Keratinocyte (primary cell): Measurements from ENCODE around the gene IRF7. TPM values are rescaled to one million over a fixed set of nuclear protein-coding genes. Genes with fewer than 3 reads are reported as not detected.

Source experiments
- DNase-seq: peaks from one replicate; pipeline ENCODE4 v3.0.0-alpha.2; 2011; ENCODE audit warnings: low read depth, missing footprints, low spot score
- FAIRE-seq: peaks from 2 replicates; lab custom pipeline; 2011; peaks lifted over from hg19 to GRCh38; lab: Jason Lieb, UNC
- H2AFZ ChIP-seq: 2 replicates; pipeline ENCODE4 v1.6.0; 2012; ENCODE audit warnings: low read length, control low read depth, inconsistent platforms; ENCODE audit not compliant: control insufficient read depth
- H3K27ac ChIP-seq: 2 replicates; pipeline ENCODE4 v1.5.1; 2011; ENCODE audit warnings: low read length; ENCODE audit not compliant: control insufficient read depth, insufficient read depth
- H3K27me3 ChIP-seq: 3 replicates; pipeline ENCODE4 v1.6.0; 2011; ENCODE audit warnings: low read length; ENCODE audit not compliant: control insufficient read depth, insufficient read depth; ENCODE audit errors: extremely low read depth
- H3K36me3 ChIP-seq, 2 experiments: 2 replicates in 1 of 2; 3 replicates in 1 of 2; pipeline ENCODE4 v1.5.1; 2011; ENCODE audit warnings: low read length in 2 of 2, mild to moderate bottlenecking in 1 of 2; ENCODE audit not compliant: control insufficient read depth in 2 of 2, insufficient read depth in 2 of 2; ENCODE audit errors: extremely low read depth in 1 of 2
- H3K4me1 ChIP-seq: 3 replicates; pipeline ENCODE4 v1.5.1; 2011; ENCODE audit warnings: low read length; ENCODE audit not compliant: control insufficient read depth, insufficient read depth; ENCODE audit errors: extremely low read depth
- H3K4me2 ChIP-seq: 3 replicates; pipeline ENCODE4 v1.6.0; 2011; ENCODE audit warnings: low read depth, low read length; ENCODE audit not compliant: control insufficient read depth, insufficient read depth; ENCODE audit errors: extremely low read depth
- H3K4me3 ChIP-seq, 3 experiments: fragments of 200-600 bp in 1 of 3; sonication (generic) in 1 of 3; 2 replicates in 2 of 3; 3 replicates in 1 of 3; pipeline ENCODE4 v1.5.1; 2011 to 2016; ENCODE audit warnings: low read length in 3 of 3, mild to moderate bottlenecking in 3 of 3, control low read depth in 2 of 3, inconsistent platforms in 1 of 3, low read depth in 1 of 3, mixed read lengths in 1 of 3, mixed run types in 1 of 3, moderate library complexity in 1 of 3; ENCODE audit not compliant: control insufficient read depth in 2 of 3, insufficient read depth in 2 of 3; ENCODE audit errors: extremely low read depth in 1 of 3
- H3K79me2 ChIP-seq: 2 replicates; pipeline ENCODE4 v1.6.0; 2012; ENCODE audit warnings: low read length; ENCODE audit not compliant: control insufficient read depth, insufficient read depth
- H3K9ac ChIP-seq: 3 replicates; pipeline ENCODE4 v1.6.0; 2011; ENCODE audit warnings: low read length; ENCODE audit not compliant: control insufficient read depth, insufficient read depth; ENCODE audit errors: extremely low read depth
- H3K9me1 ChIP-seq: 3 replicates; pipeline ENCODE4 v1.6.0; 2011; ENCODE audit warnings: low read length; ENCODE audit not compliant: control insufficient read depth, insufficient read depth; ENCODE audit errors: extremely low read depth
- H3K9me3 ChIP-seq: 2 replicates; pipeline ENCODE4 v1.5.1; 2012; ENCODE audit warnings: low read depth, low read length; ENCODE audit not compliant: control insufficient read depth
- H4K20me1 ChIP-seq: 3 replicates; pipeline ENCODE4 v1.6.0; 2011; ENCODE audit warnings: low read length; ENCODE audit not compliant: control insufficient read depth, insufficient read depth; ENCODE audit errors: extremely low read depth
- CTCF ChIP-seq, 3 experiments: IDR thresholded peaks in 1 of 3; conservative IDR thresholded peaks in 1 of 3; optimal IDR thresholded peaks in 1 of 3; 2 replicates in 2 of 3; 3 replicates in 1 of 3; pipeline versions ENCODE3 to v1.5.1; 2011; ENCODE audit warnings: low read length in 3 of 3, mild to moderate bottlenecking in 3 of 3, moderate library complexity in 2 of 3, control low read depth in 1 of 3, inconsistent platforms in 1 of 3; ENCODE audit not compliant: insufficient read depth in 2 of 3; ENCODE audit errors: extremely low read depth in 1 of 3
- EZH2 ChIP-seq: IDR thresholded peaks from one replicate; pipeline ENCODE4 v1.6.1; 2012; ENCODE audit warnings: inconsistent platforms, mild to moderate bottlenecking, low read length, moderate library complexity
- dilution Hi-C: fragments of 300-500 bp; cut with MboI; formaldehyde crosslinking; loops from one replicate; pipeline ENCODE4 v1.7.0; 2020; ENCODE audit warnings: low sequenced_read_pairs; ENCODE audit not compliant: extremely low pct_ligation_motif_present
- polyA plus RNA-seq, 5 experiments: library from polyadenylated mRNA; depleted of rRNA in 3 of 5; stranded (reverse) in 3 of 5; stranded (forward) in 1 of 5; unstranded in 1 of 5; fragments of >200 nt; gene quantifications; 1 replicate in 1 of 5; 2 replicates in 3 of 5; 3 replicates in 1 of 5; pipeline versions ENCODE4 v1.2.1 to v1.2.3, GENCODE V29; 2011 to 2012; ENCODE audit warnings: missing spikeins in 2 of 5, low read depth in 1 of 5, low replicate concordance in 1 of 5

The IRF7 gene
- polyA plus RNA-seq, 1 donor (not counting 4 experiments of a cell fraction or from before 2014, with no cell fraction given) = 7.1 TPM

- no peaks in the 10 kb centered on the region for H3K9me3 ChIP-seq
Measured at GRCh38 chr11:578276-579035, 37.3 kb downstream of the IRF7 start.

DNA sequence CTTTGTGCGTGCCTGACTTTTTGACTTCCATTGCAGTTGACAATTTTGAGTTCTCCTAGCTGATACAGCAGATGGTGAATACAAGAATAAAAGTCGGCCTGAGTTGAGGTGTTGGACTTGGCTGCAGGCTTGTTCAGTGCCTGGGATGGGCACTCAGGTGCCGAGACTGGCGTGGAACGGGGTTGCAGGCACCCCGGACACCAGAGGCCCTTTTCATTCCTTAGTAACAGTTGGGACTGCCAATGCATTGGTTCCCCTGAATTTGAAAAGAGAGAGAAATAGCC, 38.2 kb downstream of the IRF7 start:
- dilution Hi-C loops = no loop called here
- FAIRE-seq (no peak), DNase-seq (no peak)
- peaks cover 37% of the 10 kb centered on the region for H3K4me1 ChIP-seq
- H3K4me3 ChIP-seq = peak overlapping the region; percentile 78 to 97 (median 96)
- no peaks in the 10 kb centered on the region for H3K9me3 ChIP-seq
- peak overlapping the region; percentile 99 for H3K9ac ChIP-seq
- peak overlapping the region; percentile 97 for H3K4me2 ChIP-seq
- peaks cover 8% of the 10 kb centered on the region for H3K9me1 ChIP-seq
- H2AFZ ChIP-seq = no peak overlapping the region
- TF ChIP-seq EZH2 (no peak), CTCF (optimal IDR thresholded peaks at IDR 0.05 in 1 of 3, IDR thresholded peaks at IDR 0.05 in 1 of 3, conservative IDR thresholded peaks at IDR 0.05 in 1 of 3; ENCODE audit: extremely low read depth in 1 of 3, insufficient read depth in 2 of 3, low read length in 3 of 3) (no peak)
- no peaks in the 10 kb centered on the region for H3K27me3 ChIP-seq
- H3K27ac ChIP-seq = peak overlapping the region; percentile 83
- peaks cover 46% of the 10 kb centered on the region for H4K20me1 ChIP-seq
- peaks cover 57% of the 10 kb centered on the region for H3K79me2 ChIP-seq
- H3K36me3 ChIP-seq = peaks cover 8 to 15% of the 10 kb centered on the region in 2 experiments

More at GRCh38 chr11:578276-579035, 37.3 kb downstream of the IRF7 start:
- peak overlapping the region; percentile 99 for H3K9ac ChIP-seq
- FAIRE-seq (no peak), DNase-seq (no peak)
- peaks cover 8 to 18% of the 10 kb centered on the region in 2 experiments for H3K36me3 ChIP-seq
- no peak for TF ChIP-seq EZH2
- TF ChIP-seq CTCF (optimal IDR thresholded peaks at IDR 0.05 in 1 of 3, IDR thresholded peaks at IDR 0.05 in 1 of 3, conservative IDR thresholded peaks at IDR 0.05 in 1 of 3; ENCODE audit: extremely low read depth in 1 of 3, insufficient read depth in 2 of 3, low read length in 3 of 3) = no peak
- peaks cover 37% of the 10 kb centered on the region for H3K4me1 ChIP-seq
- H3K27ac ChIP-seq = peak overlapping the region; percentile 51
- H2AFZ ChIP-seq = no peak overlapping the region
- dilution Hi-C loops = no loop called here
- peaks cover 46% of the 10 kb centered on the region for H4K20me1 ChIP-seq
- peak overlapping the region in 2 of 3 experiments; percentile 96 to 97 for H3K4me3 ChIP-seq
- H3K27me3 ChIP-seq = no peaks in the 10 kb centered on the region
- H3K9me1 ChIP-seq = peaks cover 8% of the 10 kb centered on the region
- H3K79me2 ChIP-seq = peaks cover 64% of the 10 kb centered on the region
- H3K4me2 ChIP-seq = peak overlapping the region; percentile 97
